HL-60 (cell line): ENCODE measurements around the gene IL36B.

ENCODE experiments used
- CTCF ChIP-seq: IDR thresholded peaks from one replicate; pipeline ENCODE4 v1.5.1; 2011; ENCODE audit warnings: low read length, control low read depth, inconsistent platforms; ENCODE audit not compliant: insufficient read depth
- GABPA ChIP-seq: IDR thresholded peaks from 2 replicates; pipeline ENCODE4 v1.6.1; 2012; ENCODE audit warnings: low read depth
- POLR2AphosphoS5 ChIP-seq: IDR thresholded peaks from 2 replicates; pipeline ENCODE4 v1.6.1; 2012; ENCODE audit warnings: low read depth
- SPI1 ChIP-seq: IDR thresholded peaks from 2 replicates; pipeline ENCODE4 v1.6.1; 2012; ENCODE audit warnings: low read depth, mild to moderate bottlenecking, borderline replicate concordance

DNA sequence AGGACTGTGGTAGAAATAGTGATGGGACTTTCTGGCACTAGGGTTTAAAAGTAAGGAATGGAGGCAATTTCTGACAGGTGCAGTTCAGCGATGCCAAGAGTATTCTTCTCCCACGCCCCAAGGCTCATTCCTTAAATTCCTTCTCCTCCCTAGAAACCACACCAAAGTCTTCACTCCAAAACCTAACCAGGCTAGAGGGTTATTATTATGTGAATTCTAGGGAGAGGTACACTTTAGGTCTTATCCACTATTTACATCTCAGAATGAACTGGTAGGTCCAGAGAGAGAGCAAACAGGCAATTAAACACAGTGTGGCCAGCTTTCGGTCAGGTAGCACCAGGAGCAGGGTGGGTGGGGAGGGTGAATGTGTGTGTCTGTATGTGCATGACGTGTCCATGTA is 26.5 kb upstream of the IL36B start:
- TF ChIP-seq CTCF (no peak), SPI1 (no peak), POLR2AphosphoS5 (no peak), GABPA (no peak)
